COLO829 (cell line): ENCODE results near the gene LARGE2.

Experiments
- DNase-seq: peaks from one replicate; pipeline ENCODE4 v3.0.0; 2012; ENCODE audit warnings: low spot score

The LARGE2 gene

GRCh38 chr11:45964911-45965389, 42.5 kb downstream of the LARGE2 start:
- peak; percentile 67 for DNase-seq

GRCh38 chr11:45967506-45967905, 45.0 kb downstream of the LARGE2 start:
- no peak for DNase-seq

GRCh38 chr11:45968901-45969300, 46.4 kb downstream of the LARGE2 start:
- no peak for DNase-seq

- DNase-seq = no peak
Observed at GRCh38 chr11:45973601-45974000, 51.1 kb downstream of the LARGE2 start.

GRCh38 chr11:45974806-45975205, 52.4 kb downstream of the LARGE2 start:
- DNase-seq = no peak
